HCT116 (cell line): Measurements from ENCODE around the gene ITGA11. TPM values are rescaled to one million over a fixed set of nuclear protein-coding genes. Genes with fewer than 3 reads are reported as not detected.

Experiments
- ATAC-seq: fragments of 200-7000 bp; cut with Tn5 transposase; 2 replicates; pipeline ENCODE4 v1.9.1; 2020; ENCODE audit warnings: mild to moderate bottlenecking, moderate library complexity
- Bru-seq: library from RNA; stranded (reverse); fragments of 400-500 nt; gene quantifications from one replicate; lab custom pipeline; 2021; lab: Mats Ljungman, UMichigan
- BruChase-seq, 2 experiments: library from RNA; stranded (reverse); fragments of 400-500 nt; gene quantifications; one replicate each; lab custom pipeline; 2021; lab: Mats Ljungman, UMichigan
- BruUV-seq: library from RNA; stranded (reverse); fragments of 400-500 nt; replicated peaks from 2 replicates; lab custom pipeline; 2021; lab: Mats Ljungman, UMichigan
- CTCF ChIA-PET: fragments of 300-600 bp; sonication (Branson Sonifier 250); formaldehyde crosslinking; loops from one replicate; lab custom pipeline; 2021; ENCODE audit warnings: antibody characterized with exemption; lab: Charles Lee
- POLR2A ChIA-PET: fragments of 300-600, 350-600 bp; sonication (Branson Sonifier 250); formaldehyde crosslinking; loops from one replicate; lab custom pipeline; 2021; ENCODE audit warnings: antibody characterized with exemption; lab: Charles Lee
- RAD21 ChIA-PET, 2 experiments: fragments of 300-600 bp; sonication (Branson Sonifier 250); formaldehyde crosslinking; loops; one replicate each; lab custom pipeline; 2023; ENCODE audit warnings: low total read pairs in 2 of 2; ENCODE audit not compliant: uncharacterized antibody in 2 of 2, unreplicated experiment in 2 of 2, low non-redundant PET in 1 of 2; lab: Charles Lee
- DNase-seq: peaks from one replicate; pipeline ENCODE4 v3.0.0-alpha.2; 2010; ENCODE audit warnings: low read depth, low spot score
- H2AFZ ChIP-seq: fragments of 200-600 bp; shearing (Covaris generic), sonication (generic); 2 replicates; pipeline ENCODE4 v1.6.1; 2017; ENCODE audit warnings: low read depth, mixed run types, mixed read lengths, antibody characterized with exemption, low read length; ENCODE audit not compliant: poor library complexity, severe bottlenecking
- H3K27ac ChIP-seq: 2 replicates; pipeline ENCODE4 v1.5.1; 2012; ENCODE audit warnings: low read depth, low read length
- H3K27me3 ChIP-seq: fragments of 200-600 bp; sonication (generic); 2 replicates; pipeline ENCODE4 v1.6.1; 2016; ENCODE audit warnings: mixed run types, low read length, mixed read lengths; ENCODE audit not compliant: insufficient read depth
- H3K36me3 ChIP-seq, 2 experiments: fragments of 200-500 bp in 1 of 2; fragments of 200-600 bp in 1 of 2; sonication (Bioruptor generic) in 1 of 2; sonication (generic) in 1 of 2; 2 replicates each; pipeline versions ENCODE4 v1.5.1 to v1.6.1; 2014 to 2016; ENCODE audit warnings: low read length in 2 of 2, inconsistent platforms in 1 of 2, mixed read lengths in 1 of 2, mixed run types in 1 of 2; ENCODE audit not compliant: insufficient read depth in 2 of 2, control insufficient read depth in 1 of 2
- H3K4me1 ChIP-seq, 2 experiments: fragments of 200-600 bp in 1 of 2; sonication (generic) in 1 of 2; 2 replicates each; pipeline versions ENCODE4 v1.5.1 to v1.6.1; 2012 to 2017; ENCODE audit warnings: low read length in 2 of 2, inconsistent platforms in 1 of 2, mild to moderate bottlenecking in 1 of 2, mixed read lengths in 1 of 2, mixed run types in 1 of 2, moderate library complexity in 1 of 2; ENCODE audit not compliant: insufficient read depth in 2 of 2, control insufficient read depth in 1 of 2
- H3K4me2 ChIP-seq: fragments of 200-600 bp; sonication (generic); 2 replicates; pipeline ENCODE4 v1.6.1; 2017; ENCODE audit warnings: mixed run types, low read length, mixed read lengths
- H3K4me3 ChIP-seq, 2 experiments: fragments of 200-600 bp in 1 of 2; sonication (generic) in 1 of 2; replicated peaks in 1 of 2; 2 replicates each; pipeline ENCODE4 v1.5.1; 2011 to 2016; ENCODE audit warnings: low read length in 2 of 2, control low read depth in 1 of 2, low read depth in 1 of 2, mild to moderate bottlenecking in 1 of 2, mixed read lengths in 1 of 2, mixed run types in 1 of 2
- H3K79me2 ChIP-seq: fragments of 200-600 bp; sonication (generic); 2 replicates; pipeline ENCODE4 v1.6.1; 2017; ENCODE audit warnings: mild to moderate bottlenecking, mixed run types, low read length, moderate library complexity, mixed read lengths; ENCODE audit not compliant: insufficient read depth
- H3K9ac ChIP-seq: fragments of 200-600 bp; sonication (generic); 2 replicates; pipeline ENCODE4 v1.6.1; 2016; ENCODE audit warnings: low read length, mixed read lengths
- H3K9me2 ChIP-seq: fragments of 200-600 bp; sonication (generic), shearing (Covaris generic); 2 replicates; pipeline ENCODE4 v1.6.1; 2017; ENCODE audit warnings: mixed run types, mild to moderate bottlenecking, moderate library complexity; ENCODE audit not compliant: insufficient read depth
- H3K9me3 ChIP-seq, 2 experiments: fragments of 200-500 bp in 1 of 2; fragments of 200-600 bp in 1 of 2; sonication (Bioruptor generic) in 1 of 2; sonication (generic) in 1 of 2; 2 replicates each; pipeline ENCODE4 v1.6.1; 2014 to 2017; ENCODE audit warnings: low read length in 2 of 2, mixed read lengths in 2 of 2, inconsistent platforms in 1 of 2, low read depth in 1 of 2, mild to moderate bottlenecking in 1 of 2, mixed run types in 1 of 2, moderate library complexity in 1 of 2; ENCODE audit not compliant: control insufficient read depth in 1 of 2, insufficient read depth in 1 of 2
- H4K20me1 ChIP-seq: fragments of 200-600 bp; sonication (generic), shearing (Covaris generic); 2 replicates; pipeline ENCODE4 v1.6.1; 2017; ENCODE audit warnings: mixed run types, mild to moderate bottlenecking, moderate library complexity; ENCODE audit not compliant: insufficient read depth
- CBX3 ChIP-seq: IDR thresholded peaks from 2 replicates; pipeline ENCODE4 v1.6.1; 2012; ENCODE audit warnings: low read depth
- EGR1 ChIP-seq: IDR thresholded peaks from 2 replicates; pipeline ENCODE4 v1.6.1; 2012; ENCODE audit warnings: low read depth
- ELF1 ChIP-seq: IDR thresholded peaks from 2 replicates; pipeline ENCODE4 v1.6.1; 2012; ENCODE audit warnings: low read depth, borderline replicate concordance
- EZH2 ChIP-seq: fragments of 200-600 bp; sonication (generic); IDR thresholded peaks from 2 replicates; pipeline ENCODE4 v1.6.1; 2017; ENCODE audit warnings: antibody characterized with exemption, mixed run types
- JUND ChIP-seq: IDR thresholded peaks from 2 replicates; pipeline ENCODE4 v1.6.1; 2012
- POLR2AphosphoS5 ChIP-seq: IDR thresholded peaks from 2 replicates; pipeline ENCODE4 v1.6.1; 2011; ENCODE audit warnings: mild to moderate bottlenecking, low read depth, low read length, moderate library complexity
- RAD21 ChIP-seq: IDR thresholded peaks from 2 replicates; pipeline ENCODE4 v1.6.1; 2012; ENCODE audit warnings: low read depth, mild to moderate bottlenecking
- SIN3A ChIP-seq: IDR thresholded peaks from 2 replicates; pipeline ENCODE4 v1.6.1; 2012; ENCODE audit warnings: low read depth
- SP1 ChIP-seq: IDR thresholded peaks from 2 replicates; pipeline ENCODE4 v1.6.1; 2012; ENCODE audit warnings: low read depth
- YY1 ChIP-seq: IDR thresholded peaks from 2 replicates; pipeline ENCODE4 v1.6.1; 2011; ENCODE audit warnings: low read length, low read depth, moderate library complexity, mild to moderate bottlenecking; ENCODE audit not compliant: insufficient replicate concordance; ENCODE audit errors: extremely low read depth
- intact Hi-C: fragments of 100-400 bp; cut with micrococcal nuclease; formaldehyde crosslinking; loops from 2 replicates; pipeline ENCODE4 v1.10.0; 2022
- long read RNA-seq: library from polyadenylated mRNA; unstranded; transcript quantifications from one replicate; pipeline ENCODE4 v2.0.0, GENCODE V29; 2021; ENCODE audit not compliant: unreplicated experiment
- polyA plus RNA-seq: library from polyadenylated mRNA; unstranded; fragments of >200 nt; gene quantifications from 2 replicates; pipeline ENCODE4 v1.2.1, GENCODE V29; 2012; ENCODE audit warnings: missing spikeins
- total RNA-seq: library from RNA; stranded (reverse); gene quantifications from one replicate; pipeline ENCODE4 v1.2.1, GENCODE V29; 2021; ENCODE audit not compliant: unreplicated experiment
- TF ChIP-seq, protein P1 (sequence below): IDR thresholded peaks from 2 replicates; pipeline ENCODE4 v1.6.1; 2011; ENCODE audit warnings: mild to moderate bottlenecking, low read length, moderate library complexity; ENCODE audit not compliant: insufficient replicate concordance; ENCODE audit errors: extremely low read depth
- TF ChIP-seq, protein P2 (sequence below): IDR thresholded peaks from 2 replicates; pipeline ENCODE4 v1.6.1; 2012

Gene ITGA11, protein sequence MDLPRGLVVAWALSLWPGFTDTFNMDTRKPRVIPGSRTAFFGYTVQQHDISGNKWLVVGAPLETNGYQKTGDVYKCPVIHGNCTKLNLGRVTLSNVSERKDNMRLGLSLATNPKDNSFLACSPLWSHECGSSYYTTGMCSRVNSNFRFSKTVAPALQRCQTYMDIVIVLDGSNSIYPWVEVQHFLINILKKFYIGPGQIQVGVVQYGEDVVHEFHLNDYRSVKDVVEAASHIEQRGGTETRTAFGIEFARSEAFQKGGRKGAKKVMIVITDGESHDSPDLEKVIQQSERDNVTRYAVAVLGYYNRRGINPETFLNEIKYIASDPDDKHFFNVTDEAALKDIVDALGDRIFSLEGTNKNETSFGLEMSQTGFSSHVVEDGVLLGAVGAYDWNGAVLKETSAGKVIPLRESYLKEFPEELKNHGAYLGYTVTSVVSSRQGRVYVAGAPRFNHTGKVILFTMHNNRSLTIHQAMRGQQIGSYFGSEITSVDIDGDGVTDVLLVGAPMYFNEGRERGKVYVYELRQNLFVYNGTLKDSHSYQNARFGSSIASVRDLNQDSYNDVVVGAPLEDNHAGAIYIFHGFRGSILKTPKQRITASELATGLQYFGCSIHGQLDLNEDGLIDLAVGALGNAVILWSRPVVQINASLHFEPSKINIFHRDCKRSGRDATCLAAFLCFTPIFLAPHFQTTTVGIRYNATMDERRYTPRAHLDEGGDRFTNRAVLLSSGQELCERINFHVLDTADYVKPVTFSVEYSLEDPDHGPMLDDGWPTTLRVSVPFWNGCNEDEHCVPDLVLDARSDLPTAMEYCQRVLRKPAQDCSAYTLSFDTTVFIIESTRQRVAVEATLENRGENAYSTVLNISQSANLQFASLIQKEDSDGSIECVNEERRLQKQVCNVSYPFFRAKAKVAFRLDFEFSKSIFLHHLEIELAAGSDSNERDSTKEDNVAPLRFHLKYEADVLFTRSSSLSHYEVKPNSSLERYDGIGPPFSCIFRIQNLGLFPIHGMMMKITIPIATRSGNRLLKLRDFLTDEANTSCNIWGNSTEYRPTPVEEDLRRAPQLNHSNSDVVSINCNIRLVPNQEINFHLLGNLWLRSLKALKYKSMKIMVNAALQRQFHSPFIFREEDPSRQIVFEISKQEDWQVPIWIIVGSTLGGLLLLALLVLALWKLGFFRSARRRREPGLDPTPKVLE
- total RNA-seq (not detected), Bru-seq, nascent RNA (percentile 4 among the genes with signal in this experiment), BruChase-seq, experiment 1, labeled RNA remaining after a 6-hour chase (percentile 2 among the genes with signal in this experiment), BruChase-seq, experiment 2, labeled RNA remaining after a 2-hour chase (percentile 5 among the genes with signal in this experiment)
- 0.01 and 0.03 TPM in 2 replicates for polyA plus RNA-seq
- long read RNA-seq, partial matches to known transcripts = 1 of 1 reads
- long read RNA-seq, other reads (novel, unspliced or antisense) = 0 of 1 reads

DNA sequence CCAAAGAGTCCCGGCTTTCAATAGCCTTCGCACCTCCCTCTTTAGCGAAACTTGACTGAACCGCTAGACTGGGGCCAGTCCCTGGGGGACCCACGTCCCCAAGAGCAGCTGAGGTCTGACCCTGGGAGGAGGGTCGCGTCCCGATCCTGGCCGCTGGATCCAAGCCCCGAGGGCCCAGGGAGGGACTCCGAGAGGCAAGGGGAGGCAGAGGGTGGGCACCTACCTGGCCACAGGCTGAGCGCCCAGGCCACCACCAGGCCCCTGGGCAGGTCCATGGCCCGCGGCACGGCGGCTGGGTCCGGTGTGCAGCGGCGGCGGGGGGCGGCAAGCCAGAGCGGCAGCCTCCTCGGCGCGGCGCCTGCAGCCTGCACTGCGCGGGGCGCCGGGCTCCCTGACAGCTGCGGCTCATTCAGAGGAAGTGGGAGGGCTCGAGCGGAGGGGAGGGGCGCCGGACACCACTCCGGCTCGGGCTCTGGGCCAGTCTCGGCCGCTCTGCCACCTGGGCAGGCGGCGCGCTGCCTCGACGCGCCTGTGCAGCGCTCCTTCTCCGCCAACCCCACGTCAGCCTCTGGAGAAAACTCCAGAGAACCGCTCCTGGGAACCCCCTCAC, at the start of gene ITGA11:
ITGA11 (minus strand) TSS at position 372 of the 610 bp plus-strand sequence; CDS start at position 275, 97 bp downstream.
- no peaks in the 10 kb centered on the region for H3K9me2 ChIP-seq
- H3K4me1 ChIP-seq = no peaks in the 10 kb centered on the region
- intact Hi-C loops = no loop called here
- RAD21 ChIA-PET = no interaction called here
- POLR2A ChIA-PET = no interaction called here
- TF ChIP-seq JUND = no peak
- TF ChIP-seq CBX3 = no peak
- TF ChIP-seq SP1 = no peak
- no peak for TF ChIP-seq YY1
- TF ChIP-seq ELF1 = no peak
- no peak for TF ChIP-seq SIN3A
- no peak for TF ChIP-seq RAD21
- TF ChIP-seq, protein P1, sequence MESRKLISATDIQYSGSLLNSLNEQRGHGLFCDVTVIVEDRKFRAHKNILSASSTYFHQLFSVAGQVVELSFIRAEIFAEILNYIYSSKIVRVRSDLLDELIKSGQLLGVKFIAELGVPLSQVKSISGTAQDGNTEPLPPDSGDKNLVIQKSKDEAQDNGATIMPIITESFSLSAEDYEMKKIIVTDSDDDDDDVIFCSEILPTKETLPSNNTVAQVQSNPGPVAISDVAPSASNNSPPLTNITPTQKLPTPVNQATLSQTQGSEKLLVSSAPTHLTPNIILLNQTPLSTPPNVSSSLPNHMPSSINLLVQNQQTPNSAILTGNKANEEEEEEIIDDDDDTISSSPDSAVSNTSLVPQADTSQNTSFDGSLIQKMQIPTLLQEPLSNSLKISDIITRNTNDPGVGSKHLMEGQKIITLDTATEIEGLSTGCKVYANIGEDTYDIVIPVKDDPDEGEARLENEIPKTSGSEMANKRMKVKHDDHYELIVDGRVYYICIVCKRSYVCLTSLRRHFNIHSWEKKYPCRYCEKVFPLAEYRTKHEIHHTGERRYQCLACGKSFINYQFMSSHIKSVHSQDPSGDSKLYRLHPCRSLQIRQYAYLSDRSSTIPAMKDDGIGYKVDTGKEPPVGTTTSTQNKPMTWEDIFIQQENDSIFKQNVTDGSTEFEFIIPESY = no peak
- TF ChIP-seq POLR2AphosphoS5 = no peak
- no peak for TF ChIP-seq EGR1
- no peak for TF ChIP-seq EZH2
- TF ChIP-seq, protein P2, sequence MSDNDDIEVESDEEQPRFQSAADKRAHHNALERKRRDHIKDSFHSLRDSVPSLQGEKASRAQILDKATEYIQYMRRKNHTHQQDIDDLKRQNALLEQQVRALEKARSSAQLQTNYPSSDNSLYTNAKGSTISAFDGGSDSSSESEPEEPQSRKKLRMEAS = no peak
- no peaks in the 10 kb centered on the region for H3K9me3 ChIP-seq
- no peak within 1 kb of the TSS for H3K4me2 ChIP-seq
- no peak within 1 kb of the TSS for H3K9ac ChIP-seq
- BruUV-seq = no TSS peak
- no peaks in the 10 kb centered on the region for H4K20me1 ChIP-seq
- CTCF ChIA-PET = no interaction called here
- no peaks in the 10 kb centered on the region for H3K79me2 ChIP-seq
- H3K27me3 ChIP-seq = peaks cover 29% of the 10 kb centered on the region
- no peaks in the 10 kb centered on the region for H3K36me3 ChIP-seq
- DNase-seq = no peak
- no peak within 1 kb of the TSS for H3K27ac ChIP-seq
- no peak within 1 kb of the TSS for H3K4me3 ChIP-seq
- H2AFZ ChIP-seq = no peak within 1 kb of the TSS
- ATAC-seq = no peak
